Measurements from ENCODE around the gene JKAMP.

DNA sequence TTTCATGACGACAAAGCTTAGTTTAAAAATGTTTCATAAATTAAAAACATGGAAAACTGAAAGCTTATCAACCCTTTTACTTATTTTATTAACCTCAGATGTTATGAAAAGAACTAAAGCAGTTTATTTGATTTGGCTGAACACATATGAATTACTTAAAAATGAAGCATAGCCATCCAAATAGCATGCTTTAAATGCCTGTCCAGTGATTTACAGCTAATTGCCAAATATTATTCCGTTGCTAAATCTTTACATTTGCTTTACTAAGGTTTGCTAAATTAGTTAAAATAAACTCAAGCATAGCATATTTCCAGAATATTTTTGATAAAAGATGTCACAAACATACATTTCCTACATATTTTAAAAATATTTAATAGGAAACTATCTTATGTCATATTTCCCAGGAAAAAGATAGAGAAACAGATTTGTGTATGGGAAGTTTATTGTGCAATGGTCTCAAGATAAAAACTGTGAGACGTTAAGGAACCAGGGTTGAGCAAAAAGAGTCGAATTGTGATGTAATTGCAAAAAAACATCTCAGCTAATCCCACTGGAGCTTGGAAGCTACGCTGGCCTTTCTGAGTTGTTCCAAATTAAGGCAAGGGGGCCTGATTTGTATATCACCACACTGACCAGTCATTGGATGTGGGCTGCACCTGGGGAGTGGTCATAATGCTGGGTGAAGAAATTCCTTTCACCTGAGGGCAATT lies 44.9 kb upstream of the JKAMP start:
- TF ChIP-seq, protein P1, sequence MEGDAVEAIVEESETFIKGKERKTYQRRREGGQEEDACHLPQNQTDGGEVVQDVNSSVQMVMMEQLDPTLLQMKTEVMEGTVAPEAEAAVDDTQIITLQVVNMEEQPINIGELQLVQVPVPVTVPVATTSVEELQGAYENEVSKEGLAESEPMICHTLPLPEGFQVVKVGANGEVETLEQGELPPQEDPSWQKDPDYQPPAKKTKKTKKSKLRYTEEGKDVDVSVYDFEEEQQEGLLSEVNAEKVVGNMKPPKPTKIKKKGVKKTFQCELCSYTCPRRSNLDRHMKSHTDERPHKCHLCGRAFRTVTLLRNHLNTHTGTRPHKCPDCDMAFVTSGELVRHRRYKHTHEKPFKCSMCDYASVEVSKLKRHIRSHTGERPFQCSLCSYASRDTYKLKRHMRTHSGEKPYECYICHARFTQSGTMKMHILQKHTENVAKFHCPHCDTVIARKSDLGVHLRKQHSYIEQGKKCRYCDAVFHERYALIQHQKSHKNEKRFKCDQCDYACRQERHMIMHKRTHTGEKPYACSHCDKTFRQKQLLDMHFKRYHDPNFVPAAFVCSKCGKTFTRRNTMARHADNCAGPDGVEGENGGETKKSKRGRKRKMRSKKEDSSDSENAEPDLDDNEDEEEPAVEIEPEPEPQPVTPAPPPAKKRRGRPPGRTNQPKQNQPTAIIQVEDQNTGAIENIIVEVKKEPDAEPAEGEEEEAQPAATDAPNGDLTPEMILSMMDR (conservative IDR thresholded peaks at IDR 0.05; ENCODE audit: low read length): no peak
- TF ChIP-seq EZH2phosphoT487 (IDR thresholded peaks at IDR 0.05; ENCODE audit: borderline replicate concordance, low read depth, low read length): no peak

All from OCI-LY7 (cell line).